ENCODE results near the gene FLRT3.

The FLRT3 gene

DNA sequence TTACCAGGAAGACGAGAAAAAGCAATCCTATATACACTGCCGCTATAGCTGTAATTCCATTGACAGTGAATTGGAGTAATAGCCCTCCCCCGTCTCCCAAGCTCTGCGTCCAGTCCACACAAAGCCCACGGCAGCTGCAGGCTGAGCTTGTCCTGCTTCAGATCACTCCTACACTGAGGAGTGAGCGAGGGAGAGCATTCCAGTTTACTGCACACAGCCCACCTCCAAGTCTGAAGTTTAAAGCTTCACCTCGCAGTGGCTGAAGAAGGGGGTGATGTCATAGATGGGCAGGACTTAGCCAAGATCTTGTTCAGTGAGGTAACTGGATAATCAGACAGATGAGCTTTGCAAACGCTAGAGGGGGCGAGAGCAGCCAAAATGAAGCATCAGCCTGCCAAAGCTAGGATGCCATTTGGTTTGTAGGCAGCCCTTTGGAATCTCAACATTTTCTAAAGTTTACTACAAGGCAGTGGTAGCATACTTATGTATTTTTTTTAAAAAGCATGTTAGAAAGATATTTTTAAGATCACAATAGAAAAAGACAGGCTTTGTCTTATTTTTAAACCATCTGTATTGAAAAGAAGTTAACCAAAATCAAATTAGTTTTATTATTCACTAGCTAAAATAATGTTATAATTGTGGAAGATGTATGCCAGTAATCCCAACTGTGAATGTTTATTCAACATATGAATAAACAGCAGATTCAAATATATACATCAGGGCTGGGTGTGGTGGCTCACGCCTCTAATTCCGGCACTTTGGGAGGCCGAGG lies at the start of gene FLRT3:
Gene FLRT3 (minus strand): TSS at position 213 of the 772 bp plus-strand sequence. CDS start 10,106 bp downstream, outside the sequence.
- no peaks in the 10 kb centered on the region for H3K4me1 Mint-ChIP-seq (ENCODE audit: low read depth)
- H3K27ac Mint-ChIP-seq = no peak within 1 kb of the TSS
- no peaks in the 10 kb centered on the region for H3K27me3 Mint-ChIP-seq
- H3K4me3 Mint-ChIP-seq = no peak within 1 kb of the TSS
- peaks cover 7% of the 10 kb centered on the region for H3K9me3 Mint-ChIP-seq
- no peaks in the 10 kb centered on the region for H3K36me3 Mint-ChIP-seq (ENCODE audit: low read depth)

- H3K9me3 Mint-ChIP-seq = peaks cover 15% of the 10 kb centered on the region
- H3K4me1 Mint-ChIP-seq (ENCODE audit: low read depth) = no peaks in the 10 kb centered on the region
- no peaks in the 10 kb centered on the region for H3K36me3 Mint-ChIP-seq (ENCODE audit: low read depth)
- no peak overlapping the region for H3K27ac Mint-ChIP-seq
- no peak overlapping the region for H3K4me3 Mint-ChIP-seq
- no peaks in the 10 kb centered on the region for H3K27me3 Mint-ChIP-seq
Observed at GRCh38 chr20:14386726-14387125, 49.3 kb upstream of the FLRT3 start.

DNA sequence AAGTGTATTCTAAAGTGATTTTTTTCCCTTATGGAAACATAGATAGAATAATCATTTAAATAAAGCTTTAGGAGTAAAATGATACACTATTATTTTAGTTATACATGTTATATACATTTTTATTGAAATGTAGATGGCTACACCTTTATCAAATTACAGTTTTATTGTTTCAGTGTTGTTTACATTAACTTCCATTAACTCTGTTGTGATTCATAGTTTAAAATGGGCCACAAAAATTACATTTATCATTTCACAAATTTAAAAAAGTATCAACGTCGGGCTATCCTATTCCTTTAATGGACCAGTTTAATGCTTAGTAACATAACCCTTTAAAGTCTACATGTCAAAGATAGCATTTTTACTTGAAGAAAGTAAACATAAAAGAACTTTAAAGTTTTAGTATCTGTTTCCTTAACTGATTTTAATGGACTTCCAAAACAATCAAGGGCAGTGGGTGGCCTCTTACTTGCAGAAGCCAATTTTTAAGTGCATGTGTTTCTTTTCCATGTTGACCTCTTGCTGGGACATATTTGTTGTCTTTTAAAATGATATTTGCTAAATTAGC lies 47.8 kb upstream of the FLRT3 start:
- Mint-ChIP-seq H3K27me3 (no peaks in the 10 kb centered on the region), H3K9me3 (peaks cover 18% of the 10 kb centered on the region), H3K36me3 (ENCODE audit: low read depth) (no peaks in the 10 kb centered on the region), H3K27ac (no peak overlapping the region), H3K4me1 (ENCODE audit: low read depth) (no peaks in the 10 kb centered on the region), H3K4me3 (no peak overlapping the region)

GRCh38 chr20:14384416-14385175 lies 47.2 kb upstream of the FLRT3 start:
- no peaks in the 10 kb centered on the region for H3K36me3 Mint-ChIP-seq (ENCODE audit: low read depth)
- H3K27me3 Mint-ChIP-seq = no peaks in the 10 kb centered on the region
- H3K4me1 Mint-ChIP-seq (ENCODE audit: low read depth) = no peaks in the 10 kb centered on the region
- H3K9me3 Mint-ChIP-seq = peaks cover 18% of the 10 kb centered on the region
- H3K4me3 Mint-ChIP-seq = no peak overlapping the region
- H3K27ac Mint-ChIP-seq = no peak overlapping the region

- Mint-ChIP-seq H3K27me3 (no peaks in the 10 kb centered on the region), H3K4me1 (ENCODE audit: low read depth) (no peaks in the 10 kb centered on the region), H3K27ac (no peak overlapping the region), H3K9me3 (peaks cover 14% of the 10 kb centered on the region), H3K4me3 (no peak overlapping the region), H3K36me3 (ENCODE audit: low read depth) (no peaks in the 10 kb centered on the region)
Observed at GRCh38 chr20:14383335-14383734, 45.9 kb upstream of the FLRT3 start.

GRCh38 chr20:14378326-14378725 lies 40.9 kb upstream of the FLRT3 start:
- no peak overlapping the region for H3K4me3 Mint-ChIP-seq
- no peaks in the 10 kb centered on the region for H3K36me3 Mint-ChIP-seq (ENCODE audit: low read depth)
- peaks cover 4% of the 10 kb centered on the region for H3K9me3 Mint-ChIP-seq

GRCh38 chr20:14375416-14375985 lies 38.1 kb upstream of the FLRT3 start:
- Mint-ChIP-seq H3K4me3 (no peak overlapping the region), H3K27me3 (no peaks in the 10 kb centered on the region), H3K9me3 (no peaks in the 10 kb centered on the region), H3K36me3 (ENCODE audit: low read depth) (no peaks in the 10 kb centered on the region), H3K27ac (no peak overlapping the region), H3K4me1 (ENCODE audit: low read depth) (no peaks in the 10 kb centered on the region)

More at GRCh38 chr20:14378326-14378725, 40.9 kb upstream of the FLRT3 start:
- Mint-ChIP-seq H3K4me1 (ENCODE audit: low read depth) (no peaks in the 10 kb centered on the region), H3K27me3 (no peaks in the 10 kb centered on the region), H3K27ac (no peak overlapping the region)

GRCh38 chr20:14374196-14374595 lies 36.8 kb upstream of the FLRT3 start:
- Mint-ChIP-seq H3K27ac (no peak overlapping the region), H3K9me3 (no peaks in the 10 kb centered on the region), H3K4me1 (ENCODE audit: low read depth) (no peaks in the 10 kb centered on the region), H3K27me3 (no peaks in the 10 kb centered on the region), H3K4me3 (no peak overlapping the region), H3K36me3 (ENCODE audit: low read depth) (no peaks in the 10 kb centered on the region)

- no peak overlapping the region for H3K27ac Mint-ChIP-seq
- H3K27me3 Mint-ChIP-seq = no peaks in the 10 kb centered on the region
- H3K36me3 Mint-ChIP-seq (ENCODE audit: low read depth) = no peaks in the 10 kb centered on the region
- peaks cover 11% of the 10 kb centered on the region for H3K9me3 Mint-ChIP-seq
- H3K4me1 Mint-ChIP-seq (ENCODE audit: low read depth) = no peaks in the 10 kb centered on the region
- H3K4me3 Mint-ChIP-seq = no peak overlapping the region
Observed at GRCh38 chr20:14361509-14362345, 24.3 kb upstream of the FLRT3 start.

DNA sequence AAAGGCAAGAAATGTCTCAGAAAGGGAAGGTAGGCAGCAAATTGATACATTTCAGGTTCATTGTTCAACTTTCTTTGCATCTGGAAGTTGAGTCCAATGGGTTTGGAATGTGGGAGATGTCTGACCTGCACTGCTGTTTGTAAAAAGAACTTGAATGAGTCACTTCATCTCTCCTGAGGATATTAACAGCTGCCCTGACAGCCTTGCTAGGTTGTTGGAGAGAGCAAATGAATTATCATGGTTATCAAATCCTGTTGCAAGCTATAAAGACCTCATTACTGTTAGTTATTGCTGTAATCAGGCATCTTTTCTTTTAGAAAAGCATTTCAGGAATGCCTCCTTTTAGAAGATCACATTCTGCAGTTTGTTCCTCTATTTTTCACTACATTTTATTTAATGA lies 23.0 kb upstream of the FLRT3 start:
- no peak overlapping the region for H3K4me3 Mint-ChIP-seq
- no peak overlapping the region for H3K27ac Mint-ChIP-seq
- H3K36me3 Mint-ChIP-seq (ENCODE audit: low read depth) = no peaks in the 10 kb centered on the region
- peaks cover 11% of the 10 kb centered on the region for H3K9me3 Mint-ChIP-seq
- H3K27me3 Mint-ChIP-seq = no peaks in the 10 kb centered on the region
- no peaks in the 10 kb centered on the region for H3K4me1 Mint-ChIP-seq (ENCODE audit: low read depth)

DNA sequence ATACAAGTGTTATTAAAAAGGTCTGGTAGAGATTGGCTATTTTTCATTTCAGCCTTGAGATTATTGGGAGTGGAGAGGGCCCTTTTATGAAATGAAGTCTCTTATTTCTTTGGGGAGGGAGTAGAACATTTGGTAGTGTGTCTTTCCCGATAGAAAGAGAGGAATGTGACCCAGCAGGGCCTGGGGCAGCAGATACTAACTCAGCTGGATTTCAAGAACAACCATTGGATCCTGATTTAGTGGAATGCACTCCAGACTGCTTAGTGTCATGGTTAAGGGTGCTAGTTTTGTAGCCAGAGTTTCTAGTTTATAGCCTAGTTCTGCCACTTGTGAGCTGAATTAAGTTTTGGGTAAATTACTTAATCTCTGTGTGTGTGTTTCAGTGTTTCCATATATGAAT lies 18.4 kb upstream of the FLRT3 start:
- Mint-ChIP-seq H3K4me1 (ENCODE audit: low read depth) (no peaks in the 10 kb centered on the region), H3K4me3 (no peak overlapping the region), H3K27ac (no peak overlapping the region), H3K27me3 (no peaks in the 10 kb centered on the region), H3K9me3 (peaks cover 3% of the 10 kb centered on the region), H3K36me3 (ENCODE audit: low read depth) (no peaks in the 10 kb centered on the region)

DNA sequence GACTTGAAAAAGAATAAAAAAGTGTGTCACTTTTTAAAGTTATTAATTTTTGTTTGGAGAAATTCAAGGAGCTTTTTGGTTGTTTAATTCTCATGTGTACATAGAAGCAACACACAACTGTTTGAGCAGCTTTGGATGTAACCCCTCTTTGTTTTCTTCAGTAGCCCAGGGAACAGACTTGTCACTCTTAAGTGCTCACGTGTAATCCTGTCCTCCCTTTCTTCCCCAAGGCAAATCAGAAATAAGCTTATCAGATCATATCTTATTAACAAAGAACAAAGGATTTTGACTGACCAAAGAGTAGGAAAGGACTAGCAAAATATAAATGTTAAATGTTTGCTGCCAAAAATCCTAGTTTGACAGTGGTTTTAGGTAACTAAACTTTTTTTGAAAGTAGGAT lies 7.3 kb upstream of the FLRT3 start:
- Mint-ChIP-seq H3K4me1 (ENCODE audit: low read depth) (no peaks in the 10 kb centered on the region), H3K36me3 (ENCODE audit: low read depth) (no peaks in the 10 kb centered on the region), H3K4me3 (no peak overlapping the region), H3K9me3 (peaks cover 7% of the 10 kb centered on the region), H3K27ac (no peak overlapping the region), H3K27me3 (no peaks in the 10 kb centered on the region)

- H3K36me3 Mint-ChIP-seq (ENCODE audit: low read depth) = no peaks in the 10 kb centered on the region
- no peaks in the 10 kb centered on the region for H3K4me1 Mint-ChIP-seq (ENCODE audit: low read depth)
- no peak overlapping the region for H3K27ac Mint-ChIP-seq
- no peak overlapping the region for H3K4me3 Mint-ChIP-seq
- H3K27me3 Mint-ChIP-seq = no peaks in the 10 kb centered on the region
- H3K9me3 Mint-ChIP-seq = peaks cover 7% of the 10 kb centered on the region
Observed at GRCh38 chr20:14343491-14344065, 6.2 kb upstream of the FLRT3 start.

DNA sequence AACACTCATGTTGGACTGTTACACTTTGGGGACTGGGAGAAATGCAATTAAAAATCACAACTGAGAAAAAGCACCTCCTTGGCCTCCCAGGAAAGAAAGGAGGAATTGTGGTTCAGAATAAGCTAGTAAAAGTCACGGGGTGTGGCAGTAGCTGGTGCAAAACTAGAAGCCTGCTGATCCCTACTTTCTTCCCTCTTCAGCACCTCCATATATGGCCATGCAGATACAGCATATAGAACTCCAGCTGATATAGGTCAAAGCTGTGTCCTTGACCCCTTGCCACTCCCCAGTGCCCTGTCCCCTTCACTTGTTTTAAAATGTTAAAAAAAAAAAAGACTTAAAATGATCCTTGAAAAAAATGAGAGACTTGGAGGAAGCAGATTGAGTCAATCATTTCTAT lies 5.5 kb upstream of the FLRT3 start:
- H3K27ac Mint-ChIP-seq = no peak overlapping the region
- no peaks in the 10 kb centered on the region for H3K27me3 Mint-ChIP-seq
- H3K9me3 Mint-ChIP-seq = peaks cover 7% of the 10 kb centered on the region
- H3K4me1 Mint-ChIP-seq (ENCODE audit: low read depth) = no peaks in the 10 kb centered on the region
- no peaks in the 10 kb centered on the region for H3K36me3 Mint-ChIP-seq (ENCODE audit: low read depth)
- no peak overlapping the region for H3K4me3 Mint-ChIP-seq

Measured in stimulated activated naive CD8-positive, alpha-beta T cell treated with anti-CD3 and anti-CD28 coated beads, Interleukin-15, Interleukin-2, amounts not matched to agents 100 ng/mL and 50 ng/mL, for 24 hours (primary cell).